NCI-H1436 treated with DMSO at 0.1 percent for 48 hours (cell line): ENCODE results near the gene YAE1.

Experiments
- DNase-seq: peaks from one replicate; lab custom pipeline; 2025; lab: John Stamatoyannopoulos, UW

The YAE1 gene

DNA sequence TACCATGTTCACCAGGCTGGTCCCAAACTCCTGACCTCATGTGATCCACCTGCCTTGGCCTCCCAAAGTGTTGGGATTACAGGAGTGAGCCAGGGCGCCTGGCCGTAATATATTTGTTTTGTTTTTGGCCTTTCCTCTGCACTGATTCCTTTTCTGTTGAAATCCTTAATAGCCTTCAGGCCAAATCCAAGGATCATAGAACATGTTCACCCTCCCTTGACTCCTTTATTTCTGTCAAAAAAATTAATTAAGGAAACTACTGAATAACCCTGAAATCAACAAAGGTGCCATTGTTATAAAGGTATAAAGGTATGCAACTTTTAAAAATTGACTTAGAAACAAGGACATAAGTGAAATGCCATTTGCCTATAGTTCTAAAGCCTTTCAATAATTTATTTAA, 41.7 kb downstream of the YAE1 start:
- DNase-seq, result no peak

DNA sequence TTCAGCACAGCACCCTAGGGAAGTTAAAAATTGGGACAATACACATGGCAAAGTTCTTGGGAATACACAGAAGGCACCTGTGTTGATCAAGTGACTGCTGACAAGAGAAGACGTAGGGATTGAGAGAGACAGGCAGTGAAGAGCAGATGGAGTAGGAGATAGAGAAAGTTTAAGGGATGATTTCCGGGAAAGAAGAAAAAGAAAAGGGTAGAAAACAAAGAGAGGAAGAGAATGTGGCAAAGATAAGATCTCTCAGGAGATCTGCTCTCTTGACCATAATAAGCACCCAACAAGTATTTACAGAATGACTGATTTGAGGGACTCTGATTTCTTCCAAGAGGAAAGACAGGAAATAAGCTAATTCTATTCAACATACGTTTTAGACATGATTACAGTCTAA, 42.1 kb downstream of the YAE1 start:
- DNase-seq, result no peak

- DNase-seq, result no peak
These were observed 43.1 kb downstream of the YAE1 start for GRCh38 chr7:39609113-39609934.

DNA sequence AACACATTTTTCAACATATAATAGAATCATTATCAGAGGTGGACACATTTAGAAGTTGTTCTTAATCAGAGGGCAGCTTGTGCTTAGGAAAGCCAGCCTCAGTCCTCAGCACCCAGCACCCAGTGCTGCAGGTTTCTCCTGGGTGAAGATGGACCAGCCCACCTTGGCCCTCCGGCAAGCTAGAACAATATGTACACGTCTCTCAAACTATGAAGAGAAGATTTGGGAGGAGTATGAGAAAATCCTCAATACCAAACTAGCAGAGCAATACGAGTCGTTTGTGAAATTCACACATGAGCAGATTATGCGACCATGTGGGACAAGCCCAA, 43.7 kb downstream of the YAE1 start:
- no peak for DNase-seq

DNA sequence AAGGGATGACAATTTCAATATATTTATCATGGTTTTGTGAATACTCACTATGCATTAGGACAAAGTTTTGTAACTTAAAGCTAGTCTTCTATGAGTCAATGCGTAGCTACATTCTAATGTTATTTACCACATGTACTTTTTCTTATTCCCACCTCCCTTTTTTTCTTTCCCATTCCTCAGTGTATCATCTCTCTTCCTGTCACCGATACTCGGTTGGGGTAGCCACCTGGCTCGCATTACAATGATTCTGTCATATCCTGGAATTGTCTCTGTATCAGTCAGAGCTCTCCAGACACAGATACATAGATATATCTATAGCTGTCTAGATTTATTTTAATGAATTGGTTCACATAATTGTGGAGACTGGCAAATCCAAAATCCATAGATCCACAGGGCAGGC, 47.4 kb downstream of the YAE1 start:
- DNase-seq, result no peak

GRCh38 chr7:39614299-39614698, 48.1 kb downstream of the YAE1 start:
- no peak for DNase-seq

DNA sequence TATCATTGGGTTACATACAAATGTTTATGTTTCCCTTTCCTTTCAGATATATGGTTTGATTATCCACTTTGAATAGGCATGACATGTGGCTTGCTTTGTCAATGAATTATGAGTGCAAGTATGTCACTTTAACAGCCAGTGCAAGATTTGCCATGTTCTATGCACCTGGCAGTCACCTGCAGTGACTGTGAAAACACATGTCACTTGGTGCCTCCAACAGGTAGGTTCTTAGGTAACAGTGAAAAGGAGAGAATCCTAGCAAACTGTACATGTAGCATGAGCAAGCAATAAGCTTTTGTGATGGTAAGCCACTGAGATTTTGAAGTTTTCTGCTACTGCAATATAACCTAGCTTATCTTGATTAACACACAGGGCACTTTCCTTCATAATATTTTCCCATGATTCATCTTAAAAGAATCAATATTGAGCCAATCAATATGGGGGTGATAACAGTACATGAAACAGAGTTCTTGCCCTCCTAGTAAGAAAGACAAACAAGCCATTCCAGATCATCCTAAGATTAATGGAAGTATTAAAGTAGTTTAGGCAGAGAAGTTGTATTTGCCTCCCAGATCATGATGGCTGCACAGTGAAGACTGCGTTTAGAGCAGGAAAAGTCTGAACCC, 49.3 kb downstream of the YAE1 start:
- DNase-seq, result no peak

DNA sequence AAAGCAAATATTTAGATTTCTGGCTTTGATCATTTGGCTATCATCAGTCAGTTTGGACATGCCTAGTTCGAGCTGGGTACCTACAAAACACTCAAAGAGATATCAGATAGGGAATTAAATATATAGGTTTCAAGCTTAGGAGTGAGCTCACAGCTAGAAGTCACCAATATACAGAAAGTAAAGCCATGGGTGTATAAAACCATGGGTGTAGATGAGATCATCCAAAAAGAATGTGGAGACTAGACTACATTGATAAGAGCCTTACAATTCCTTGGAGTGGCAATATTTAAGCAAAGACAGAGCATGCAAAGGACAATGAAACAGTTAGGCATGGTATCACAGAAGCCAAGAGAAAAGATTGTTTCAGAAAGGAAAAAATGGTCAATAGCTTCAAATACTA, 49.9 kb downstream of the YAE1 start:
- no peak for DNase-seq

DNA sequence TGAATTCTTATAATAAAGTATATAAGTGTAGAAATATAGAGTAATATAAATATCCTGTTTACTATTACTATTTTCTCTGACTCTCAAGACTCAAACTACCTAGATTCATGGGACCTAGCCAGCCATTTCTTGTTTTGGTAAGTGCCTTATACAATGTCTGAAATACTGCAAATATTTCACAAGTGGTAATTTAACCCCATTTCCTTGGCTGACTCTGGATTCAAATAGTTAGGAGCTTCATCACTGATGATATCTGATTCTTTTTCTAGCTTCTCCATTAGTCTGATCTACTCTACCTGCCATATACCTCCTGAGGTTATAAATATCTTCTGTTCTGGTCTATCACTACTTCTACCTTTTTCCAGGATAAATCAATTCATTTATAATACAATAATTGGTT, 50.8 kb downstream of the YAE1 start:
- DNase-seq, result no peak

- DNase-seq, result no peak
These were observed 52.7 kb downstream of the YAE1 start for GRCh38 chr7:39618868-39619267.

DNA sequence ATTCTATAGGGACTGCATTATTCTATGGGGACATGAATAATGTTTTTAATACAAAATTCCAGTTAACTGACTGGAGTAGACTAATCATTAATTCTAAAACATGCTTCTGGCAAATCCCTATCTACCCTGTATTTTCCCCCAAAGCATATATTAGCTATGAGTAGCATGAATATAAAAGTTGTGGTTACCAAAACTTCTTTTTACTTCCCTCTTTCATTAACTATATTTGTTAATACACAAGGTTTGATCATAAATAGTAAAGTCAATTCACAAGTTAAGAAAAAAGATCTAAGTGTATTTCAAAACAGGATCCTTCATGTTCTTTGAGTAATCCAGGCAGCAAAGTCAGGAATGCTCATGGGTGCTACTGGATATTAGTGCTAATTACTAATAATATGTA, 54.3 kb downstream of the YAE1 start:
- no peak for DNase-seq

- DNase-seq, result no peak
These were observed 55.1 kb downstream of the YAE1 start for GRCh38 chr7:39621261-39621660.

- no peak for DNase-seq
These were observed 55.7 kb downstream of the YAE1 start for GRCh38 chr7:39621784-39622411.
